K562 (cell line): ENCODE data around the gene VWC2. TPM values are rescaled to one million over a fixed set of nuclear protein-coding genes. Genes with fewer than 3 reads are reported as not detected.

Experiments used
- ATAC-seq: fragments of 200-7000 bp; cut with Tn5 transposase; 3 replicates; pipeline ENCODE4 v1.9.1; 2020; ENCODE audit warnings: moderate library complexity
- BruUV-seq: library from RNA; stranded (reverse); fragments of 400-500 nt; replicated peaks from 2 replicates; lab custom pipeline; 2021; lab: Mats Ljungman, UMichigan
- CTCF ChIA-PET: fragments of 300-600 bp; formaldehyde crosslinking; extraction: SDS; loops from one replicate; lab custom pipeline; 2021; ENCODE audit warnings: low intra/inter-chr PET ratio; lab: Yijun Ruan, JAX
- POLR2A ChIA-PET: fragments of 300-600, 350-650 bp; sonication (Branson Sonifier 250); formaldehyde crosslinking; extraction: SDS; loops from one replicate; lab custom pipeline; 2021; ENCODE audit warnings: antibody characterized with exemption, inconsistent platforms; lab: Yijun Ruan, JAX
- DNase-seq, 4 experiments: peaks; one replicate each; pipeline versions ENCODE4 v3.0.0 to v3.0.0-alpha.2; 2011 to 2018; ENCODE audit warnings: low spot score in 3 of 4, mixed read lengths in 3 of 4; ENCODE audit errors: extremely low read depth in 1 of 4
- FAIRE-seq: peaks from 2 replicates; lab custom pipeline; 2011; peaks lifted over from hg19 to GRCh38; lab: Jason Lieb, UNC
- H2AFZ ChIP-seq: 2 replicates; pipeline ENCODE4 v1.6.0; 2011; ENCODE audit warnings: low read depth, low read length, control low read depth, inconsistent platforms
- H3K27ac ChIP-seq: fragments of 200-600 bp; 3 replicates; pipeline ENCODE4 v1.8.0; 2011; ENCODE audit warnings: low read depth, mild to moderate bottlenecking, control low read depth, inconsistent platforms, low read length, moderate library complexity, mixed read lengths; ENCODE audit errors: extremely low read depth
- H3K27me3 ChIP-seq, 2 experiments: fragments of 300-600 bp in 1 of 2; 2 replicates in 1 of 2; 3 replicates in 1 of 2; pipeline versions ENCODE4 v1.6.0 to v1.8.0; 2011; ENCODE audit warnings: inconsistent platforms in 2 of 2, low read length in 2 of 2, mild to moderate bottlenecking in 1 of 2, mixed read lengths in 1 of 2, moderate library complexity in 1 of 2; ENCODE audit not compliant: control insufficient read depth in 2 of 2, insufficient read depth in 2 of 2
- H3K36me3 ChIP-seq: fragments of 300-600 bp; 3 replicates; pipeline ENCODE4 v1.8.0; 2011; ENCODE audit warnings: mild to moderate bottlenecking, low read length, inconsistent platforms; ENCODE audit not compliant: control insufficient read depth, insufficient read depth
- H3K4me1 ChIP-seq, 2 experiments: fragments of 200-600 bp in 1 of 2; replicated peaks in 1 of 2; 2 replicates in 1 of 2; 3 replicates in 1 of 2; pipeline versions ENCODE4 v1.5.1 to v1.8.0; 2011; ENCODE audit warnings: inconsistent platforms in 2 of 2, low read length in 2 of 2, mild to moderate bottlenecking in 1 of 2, mixed read lengths in 1 of 2, moderate library complexity in 1 of 2; ENCODE audit not compliant: control insufficient read depth in 2 of 2, insufficient read depth in 2 of 2
- H3K4me2 ChIP-seq: 2 replicates; pipeline ENCODE4 v1.6.1; 2011; ENCODE audit warnings: low read length, control low read depth, inconsistent platforms, mixed read lengths; ENCODE audit not compliant: insufficient read depth
- H3K4me3 ChIP-seq: fragments of 200-600 bp; sonication (generic), shearing (Covaris generic); 2 replicates; pipeline ENCODE4 v1.5.1; 2016; ENCODE audit warnings: control low read depth, inconsistent platforms
- H3K79me2 ChIP-seq: fragments of 200-600 bp; 3 replicates; pipeline ENCODE4 v1.8.0; 2011; ENCODE audit warnings: low read length, inconsistent platforms; ENCODE audit not compliant: control insufficient read depth, insufficient read depth
- H3K9ac ChIP-seq, 2 experiments: 2 replicates each; pipeline versions ENCODE4 v1.6.0 to v1.6.1; 2011; ENCODE audit warnings: low read depth in 2 of 2, low read length in 2 of 2, control low read depth in 1 of 2, inconsistent platforms in 1 of 2, mild to moderate bottlenecking in 1 of 2, mixed read lengths in 1 of 2; ENCODE audit not compliant: insufficient read depth in 1 of 2
- H3K9me1 ChIP-seq: one replicate; pipeline ENCODE4 v1.6.0; 2011; ENCODE audit warnings: inconsistent platforms, mild to moderate bottlenecking, low read length, moderate library complexity; ENCODE audit not compliant: control insufficient read depth, insufficient read depth
- H3K9me3 ChIP-seq: replicated peaks from 2 replicates; pipeline ENCODE4 v1.5.1; 2011; ENCODE audit warnings: low read depth, low read length, inconsistent platforms; ENCODE audit not compliant: control insufficient read depth, insufficient read depth
- H4K20me1 ChIP-seq: replicated peaks from 2 replicates; pipeline ENCODE4 v1.6.1; 2011; ENCODE audit warnings: low read length, inconsistent platforms, mixed read lengths; ENCODE audit not compliant: control insufficient read depth, insufficient read depth
- GTF2B ChIP-seq: IDR thresholded peaks from 2 replicates; pipeline ENCODE4 v1.6.1; 2011; ENCODE audit not compliant: insufficient read length; ENCODE audit errors: extremely low read depth
- HNRNPK ChIP-seq: fragments of 200-400 bp; formaldehyde crosslinking; IDR thresholded peaks from one replicate; pipeline ENCODE4 v1.6.1; 2018; ENCODE audit warnings: mild to moderate bottlenecking, low read depth, low read length; ENCODE audit not compliant: poor library complexity, severe bottlenecking
- RAD21 ChIP-seq, 2 experiments: fragments of 250-450 bp in 1 of 2; fragments of 450-650 bp in 1 of 2; sonication (Bioruptor Pico) in 1 of 2; formaldehyde crosslinking in 1 of 2; IDR thresholded peaks in 1 of 2; conservative IDR thresholded peaks in 1 of 2; 2 replicates each; pipeline versions ENCODE4 v1.4.0 to v1.8.0; 2020 to 2022; ENCODE audit warnings: mild to moderate bottlenecking in 2 of 2, moderate library complexity in 1 of 2
- TOE1 ChIP-seq, 2 experiments: fragments of 450-650 bp in 1 of 2; sonication (generic) in 1 of 2; formaldehyde crosslinking in 1 of 2; IDR thresholded peaks; 2 replicates each; pipeline versions ENCODE4 v1.7.1 to v1.8.0; 2016 to 2022; ENCODE audit warnings: borderline replicate concordance in 2 of 2, mild to moderate bottlenecking in 2 of 2, antibody characterized with exemption in 1 of 2, inconsistent platforms in 1 of 2, low read depth in 1 of 2, missing genetic modification reagents in 1 of 2, moderate library complexity in 1 of 2
- ZZZ3 ChIP-seq: fragments of 450-650 bp; IDR thresholded peaks from 2 replicates; pipeline ENCODE4 v1.6.1; 2016; ENCODE audit warnings: antibody characterized with exemption, mild to moderate bottlenecking, moderate library complexity
- WGBS: fragments of 100-300 bp; shearing (Covaris generic); methylation state at CpG from one replicate; pipeline ENCODE4 v1.1.6; 2016; ENCODE audit warnings: low coverage, mixed read lengths; ENCODE audit not compliant: insufficient coverage; ENCODE audit errors: missing lambda C conversion rate; 5-methylcytosine and 5-hydroxymethylcytosine counted together
- in situ Hi-C: fragments of 300-500 bp; cut with MboI; formaldehyde crosslinking; loops from 4 replicates; pipeline ENCODE4 v1.15.0; 2018; ENCODE audit warnings: inconsistent platforms, mixed read lengths
- intact Hi-C: fragments of 100-400 bp; cut with micrococcal nuclease; formaldehyde crosslinking; loops from 2 replicates; pipeline ENCODE4 v1.14.2; 2022
- polyA plus RNA-seq, 8 experiments: library from polyadenylated mRNA; depleted of rRNA in 4 of 8; stranded (reverse) in 5 of 8; unstranded in 3 of 8; fragments of >200 nt; fragmentation: Nextera tagmentation in 2 of 8; fragmentation: Illumina TruSeq in 1 of 8; extraction: Ambion mirVana in 2 of 8; extraction: Trizol in 1 of 8; gene quantifications; 2 replicates each; pipeline versions ENCODE4 v1.2.1 to v1.2.3, GENCODE V29; 2011 to 2014; ENCODE audit warnings: inconsistent platforms in 1 of 8, missing spikeins in 1 of 8
- total RNA-seq, 7 experiments: library from RNA; depleted of rRNA in 6 of 7; stranded (reverse); fragments of >200 nt in 6 of 7; fragmentation: Illumina TruSeq in 2 of 7; extraction: Trizol in 2 of 7; gene quantifications; 2 replicates each; pipeline versions ENCODE4 v1.2.1 to v1.2.3, GENCODE V29; 2011 to 2021; ENCODE audit warnings: low replicate concordance in 1 of 7

VWC2 gene
- total and polyA plus RNA-seq, 9 of the 15 experiments (the other 6 are each of a cell fraction or from before 2014, with no cell fraction given) = not detected

DNA sequence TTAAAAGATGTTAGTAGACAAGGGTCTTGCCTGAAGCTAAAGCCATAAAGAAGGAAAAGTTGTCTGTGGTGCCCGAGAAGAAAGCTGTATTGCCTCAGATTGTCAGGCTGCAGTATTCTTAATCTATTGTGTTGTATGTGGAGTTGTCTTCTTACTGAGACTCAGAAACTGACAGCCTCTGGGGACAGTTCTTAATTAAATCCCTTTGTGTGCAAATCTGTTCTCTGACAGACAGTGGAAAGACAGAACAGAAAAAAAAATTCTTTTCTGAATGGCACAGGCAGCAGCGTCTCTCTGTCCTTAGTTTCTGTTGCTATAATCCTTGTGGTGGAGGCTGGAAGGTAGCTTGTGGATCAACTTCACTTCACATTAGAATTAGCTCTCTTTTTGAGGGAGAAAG lies 16.8 kb downstream of the VWC2 start:
- CTCF ChIA-PET = no interaction called here
- ATAC-seq (no peak), DNase-seq (no peak), FAIRE-seq (no peak)
- BruUV-seq = no TSS peak
- H2AFZ ChIP-seq = no peak overlapping the region
- no peaks in the 10 kb centered on the region for H3K36me3 ChIP-seq
- no peak for TF ChIP-seq ZZZ3
- H3K4me2 ChIP-seq = no peak overlapping the region
- intact Hi-C loops (no loop called here), in situ Hi-C loops (no loop called here)
- H3K27me3 ChIP-seq = no peaks in the 10 kb centered on the region
- no peaks in the 10 kb centered on the region for H4K20me1 ChIP-seq
- 0% methylated on average over 2 of the region's 2 CpGs for WGBS
- POLR2A ChIA-PET = interaction anchor here (0.6 kb wide), 1 partner anchor 46 kb away, joined by 3 read pairs; no protein-coding TSS in a partner anchor
- peaks cover 2% of the 10 kb centered on the region for H3K9me3 ChIP-seq
- H3K79me2 ChIP-seq = no peaks in the 10 kb centered on the region
- H3K4me1 ChIP-seq = no peaks in the 10 kb centered on the region
- no peak overlapping the region for H3K9ac ChIP-seq
- no peak overlapping the region for H3K27ac ChIP-seq
- no peak overlapping the region for H3K4me3 ChIP-seq
- H3K9me1 ChIP-seq = no peaks in the 10 kb centered on the region

GRCh38 chr7:49791088-49791741 lies 17.8 kb downstream of the VWC2 start:
- no peak for ATAC-seq
- TF ChIP-seq RAD21 (CRISPR knock-in tag; conservative IDR thresholded peaks at IDR 0.05 in 1 of 2, IDR thresholded peaks at IDR 0.05 in 1 of 2) = peak in 1 of 2 experiments; percentile 29; a peak in 2 of 4 replicates
- no peak for TF ChIP-seq HNRNPK
- TF ChIP-seq GTF2B = no peak
- no peak for TF ChIP-seq TOE1 (IDR thresholded peaks at IDR 0.05; ENCODE audit: borderline replicate concordance)
- TF ChIP-seq TOE1 (CRISPR knock-in tag; IDR thresholded peaks at IDR 0.05; ENCODE audit: borderline replicate concordance, low read depth) = no peak

More at GRCh38 chr7:49791088-49791741, 17.8 kb downstream of the VWC2 start:
- no peaks in the 10 kb centered on the region for H3K4me1 ChIP-seq
- no peak overlapping the region for H3K27ac ChIP-seq
- H3K4me3 ChIP-seq = no peak overlapping the region
- no peak overlapping the region for H3K4me2 ChIP-seq
- no peaks in the 10 kb centered on the region for H4K20me1 ChIP-seq
- H3K79me2 ChIP-seq = no peaks in the 10 kb centered on the region
- DNase-seq (peak in 1 of 4 experiments; percentile 7), FAIRE-seq (no peak)
- intact Hi-C loops = no loop called here
- H3K9me1 ChIP-seq = no peaks in the 10 kb centered on the region
- peaks cover 2% of the 10 kb centered on the region for H3K9me3 ChIP-seq
- POLR2A ChIA-PET = no interaction called here
- H2AFZ ChIP-seq = no peak overlapping the region
- no peaks in the 10 kb centered on the region for H3K36me3 ChIP-seq
- no peaks in the 10 kb centered on the region for H3K27me3 ChIP-seq
- H3K9ac ChIP-seq = no peak overlapping the region
- no TSS peak for BruUV-seq
- in situ Hi-C loops = no loop called here
- WGBS = 0% methylated on average over 7 of the region's 7 CpGs
- CTCF ChIA-PET = interaction anchor here (0.7 kb wide), 1 partner anchor 1681 kb away, joined by 3 read pairs; no protein-coding TSS in a partner anchor
